HepG2 (cell line): Measurements from ENCODE around the gene ZNF121. TPM values are rescaled to one million over a fixed set of nuclear protein-coding genes. Genes with fewer than 3 reads are reported as not detected.

ENCODE experiments used
- ARID5B ChIP-seq: IDR thresholded peaks from 2 replicates; pipeline ENCODE4 v1.4.0; 2020; ENCODE audit warnings: mild to moderate bottlenecking, missing genetic modification reagents
- CCAR2 ChIP-seq: fragments of 200-400 bp; formaldehyde crosslinking; optimal IDR thresholded peaks from 2 replicates; pipeline ENCODE3; 2018; ENCODE audit warnings: low read depth, mild to moderate bottlenecking, low read length, moderate library complexity
- E2F2 ChIP-seq: sonication (generic); formaldehyde crosslinking; IDR thresholded peaks from 2 replicates; pipeline ENCODE4 v1.4.0; 2020; ENCODE audit warnings: missing genetic modification reagents, borderline replicate concordance
- FOXK2 ChIP-seq: fragments of 450-650 bp; IDR thresholded peaks from 2 replicates; pipeline ENCODE4 v1.6.1; 2016
- KAT8 ChIP-seq: IDR thresholded peaks from 2 replicates; pipeline ENCODE4 v1.6.1; 2016; ENCODE audit warnings: missing genetic modification reagents, missing compliant biosample characterization
- KDM4B ChIP-seq: sonication (generic); formaldehyde crosslinking; IDR thresholded peaks from 2 replicates; pipeline ENCODE4 v1.4.0; 2020; ENCODE audit warnings: missing genetic modification reagents
- MAFG ChIP-seq: sonication (generic); formaldehyde crosslinking; IDR thresholded peaks from 2 replicates; pipeline ENCODE4 v1.5.1; 2020; ENCODE audit warnings: mild to moderate bottlenecking, missing genetic modification reagents
- ZFP62 ChIP-seq: sonication (generic); formaldehyde crosslinking; IDR thresholded peaks from 2 replicates; pipeline ENCODE4 v1.4.0; 2020; ENCODE audit warnings: missing genetic modification reagents
- ZNF142 ChIP-seq: sonication (generic); formaldehyde crosslinking; IDR thresholded peaks from 2 replicates; pipeline ENCODE4 v1.4.0; 2020; ENCODE audit warnings: missing genetic modification reagents
- ZNF44 ChIP-seq: sonication (generic); formaldehyde crosslinking; IDR thresholded peaks from 2 replicates; pipeline ENCODE4 v1.5.1; 2020; ENCODE audit warnings: mild to moderate bottlenecking, missing genetic modification reagents
- ZNF570 ChIP-seq: sonication (generic); formaldehyde crosslinking; IDR thresholded peaks from 2 replicates; pipeline ENCODE4 v1.4.0; 2020; ENCODE audit warnings: mild to moderate bottlenecking, missing genetic modification reagents, borderline replicate concordance
- ZNF607 ChIP-seq: sonication (generic); formaldehyde crosslinking; IDR thresholded peaks from 2 replicates; pipeline ENCODE4 v1.5.1; 2020; ENCODE audit warnings: missing genetic modification reagents, mild to moderate bottlenecking, borderline replicate concordance
- ZNF770 ChIP-seq: sonication (generic); formaldehyde crosslinking; IDR thresholded peaks from 2 replicates; pipeline ENCODE4 v1.5.0; 2020; ENCODE audit warnings: mild to moderate bottlenecking, missing genetic modification reagents
- polyA plus RNA-seq, 8 experiments: library from polyadenylated mRNA; depleted of rRNA in 3 of 8; stranded (reverse) in 7 of 8; unstranded in 1 of 8; fragments of >200 nt; fragmentation: Illumina TruSeq in 4 of 8; extraction: Trizol in 4 of 8; gene quantifications; 2 replicates each; pipeline versions ENCODE4 v1.2.1 to v1.2.3, GENCODE V29; 2011 to 2016; ENCODE audit warnings: low read depth in 4 of 8, missing spikeins in 1 of 8, mixed read lengths in 1 of 8; ENCODE audit not compliant: insufficient read depth in 1 of 8
- total RNA-seq, 5 experiments: library from RNA; depleted of rRNA; stranded (reverse); fragments of >200 nt; fragmentation: Illumina TruSeq; extraction: Trizol; gene quantifications; 2 replicates each; pipeline ENCODE4 v1.2.3, GENCODE V29; 2016; ENCODE audit warnings: low read depth in 1 of 5

The ZNF121 gene
- total and polyA plus RNA-seq, 2 of the 13 experiments (the other 11 are each of a cell fraction or from before 2014, with no cell fraction given): 7.8 to 56.3 TPM

- TF ChIP-seq E2F2 (CRISPR knock-in tag) (no peak), KDM4B (CRISPR knock-in tag) (0 out of 2 replicates have a peak, but pooled peaks have one; percentile 61), ZNF570 (no peak), KAT8 (CRISPR knock-in tag) (peak; percentile 97), FOXK2 (no peak), ARID5B (CRISPR knock-in tag) (peak; percentile 39; the same call in 1 of the 2 replicates), ZNF607 (peak; percentile 68), ZNF142 (CRISPR knock-in tag) (peak; percentile 19; the same call in 1 of the 2 replicates), MAFG (CRISPR knock-in tag) (no peak), ZFP62 (CRISPR knock-in tag) (no peak), ZNF770 (CRISPR knock-in tag) (peak; percentile 43; the same call in 1 of the 2 replicates), ZNF44 (CRISPR knock-in tag) (0 out of 2 replicates have a peak, but pooled peaks have one; percentile 68), CCAR2 (no peak)
Observed at GRCh38 chr19:9538183-9539058, 45.9 kb downstream of the ZNF121 start, which contains the start of gene ZNF426 (continued).
